Smooth muscle cell (in vitro differentiated cells): Measurements from ENCODE around the gene TEAD3. TPM values are rescaled to one million over a fixed set of nuclear protein-coding genes. Genes with fewer than 3 reads are reported as not detected.

Experiments
- DNase-seq: peaks from one replicate; lab custom pipeline; 2025; ENCODE audit not compliant: unreplicated experiment; lab: John Stamatoyannopoulos, UW
- H2AFZ ChIP-seq: fragments of 200-600 bp; sonication (generic); 2 replicates; pipeline ENCODE4 v1.6.0; 2016; ENCODE audit warnings: antibody characterized with exemption, low read depth, mild to moderate bottlenecking
- H3F3A ChIP-seq: fragments of 200-600 bp; sonication (generic); 2 replicates; pipeline ENCODE4 v1.6.0; 2017; ENCODE audit warnings: antibody characterized with exemption, low read depth
- H3K27ac ChIP-seq: fragments of 200-600 bp; sonication (generic); 2 replicates; pipeline ENCODE4 v1.5.1; 2016; ENCODE audit warnings: low read depth, mild to moderate bottlenecking
- H3K27me3 ChIP-seq: fragments of 200-600 bp; sonication (generic); 2 replicates; pipeline ENCODE4 v1.6.1; 2016; ENCODE audit warnings: low read depth, mild to moderate bottlenecking
- H3K36me3 ChIP-seq: fragments of 200-600 bp; sonication (generic); 2 replicates; pipeline ENCODE4 v1.5.1; 2016; ENCODE audit warnings: low read depth
- H3K4me1 ChIP-seq: fragments of 200-600 bp; sonication (generic); 2 replicates; pipeline ENCODE4 v1.5.1; 2016; ENCODE audit warnings: low read depth
- H3K4me2 ChIP-seq: fragments of 200-600 bp; sonication (generic); 2 replicates; pipeline ENCODE4 v1.6.0; 2016; ENCODE audit warnings: mild to moderate bottlenecking
- H3K4me3 ChIP-seq: fragments of 200-600 bp; sonication (generic); 2 replicates; pipeline ENCODE4 v1.5.1; 2016; ENCODE audit warnings: mild to moderate bottlenecking
- H3K79me2 ChIP-seq: fragments of 200-600 bp; sonication (generic); 2 replicates; pipeline ENCODE4 v1.6.0; 2016; ENCODE audit warnings: low read depth, mild to moderate bottlenecking
- H3K9ac ChIP-seq: fragments of 200-600 bp; sonication (generic); 2 replicates; pipeline ENCODE4 v1.6.0; 2016; ENCODE audit warnings: low read depth
- H3K9me3 ChIP-seq: fragments of 200-600 bp; sonication (generic); replicated peaks from 2 replicates; pipeline ENCODE4 v1.5.1; 2016; ENCODE audit warnings: low read depth
- H4K20me1 ChIP-seq: fragments of 200-600 bp; sonication (generic); 2 replicates; pipeline ENCODE4 v1.6.0; 2016; ENCODE audit warnings: low read depth
- CTCF ChIP-seq: fragments of 200-600 bp; sonication (generic); IDR thresholded peaks from 2 replicates; pipeline ENCODE4 v1.5.1; 2017; ENCODE audit warnings: borderline replicate concordance, mild to moderate bottlenecking, antibody characterized with exemption; ENCODE audit not compliant: insufficient read depth, poor library complexity, severe bottlenecking
- WGBS: methylation state at CpG from one replicate; pipeline ENCODE4 v1.1.7; 2016; ENCODE audit warnings: low lambda C conversion rate; 5-methylcytosine and 5-hydroxymethylcytosine counted together
- polyA plus RNA-seq: library from polyadenylated mRNA; unstranded; fragments of >200 nt; fragmentation: Nextera tagmentation; extraction: Ambion mirVana; gene quantifications from 2 replicates; pipeline ENCODE4 v1.2.1, GENCODE V29; 2016
- total RNA-seq: library from RNA; depleted of rRNA; stranded (reverse); fragments of >200 nt; gene quantifications from 2 replicates; pipeline ENCODE4 v1.2.3, GENCODE V29; 2014

TEAD3 gene
- total and polyA plus RNA-seq, 2 experiments from 2014 or later = 29.1 to 40.6 TPM

GRCh38 chr6:35492258-35492973, 4.5 kb downstream of the TEAD3 start:
- peak overlapping the region; percentile 99 for H3K4me2 ChIP-seq
- H3K27me3 ChIP-seq = no peaks in the 10 kb centered on the region
- WGBS = 17% methylated on average over 7 of the region's 7 CpGs
- no peaks in the 10 kb centered on the region for H3K36me3 ChIP-seq
- peaks cover 83% of the 10 kb centered on the region for H4K20me1 ChIP-seq
- no peak for DNase-seq
- H3K4me1 ChIP-seq = peaks cover 81% of the 10 kb centered on the region
- TF ChIP-seq CTCF = no peak
- peaks cover 94% of the 10 kb centered on the region for H3K79me2 ChIP-seq
- no peak overlapping the region for H3K9ac ChIP-seq
- no peak overlapping the region for H2AFZ ChIP-seq
- H3K4me3 ChIP-seq = peak overlapping the region; percentile 24
- no peaks in the 10 kb centered on the region for H3K9me3 ChIP-seq
- H3F3A ChIP-seq = peaks cover 23% of the 10 kb centered on the region
- peak overlapping the region; percentile 94 for H3K27ac ChIP-seq

GRCh38 chr6:35491558-35492257, 5.2 kb downstream of the TEAD3 start:
- Histone ChIP-seq H3K9me3 (no peaks in the 10 kb centered on the region), H3F3A (peaks cover 23% of the 10 kb centered on the region), H3K9ac (no peak overlapping the region), H4K20me1 (peaks cover 91% of the 10 kb centered on the region), H3K4me3 (peak overlapping the region; percentile 24), H3K27ac (peak overlapping the region; percentile 94), H3K4me1 (peaks cover 85% of the 10 kb centered on the region), H3K27me3 (no peaks in the 10 kb centered on the region), H2AFZ (no peak overlapping the region), H3K36me3 (no peaks in the 10 kb centered on the region), H3K4me2 (peak overlapping the region; percentile 99), H3K79me2 (peaks cover 96% of the 10 kb centered on the region)
- no peak for TF ChIP-seq CTCF
- no peak for DNase-seq
- 23% methylated on average over 4 of the region's 5 CpGs for WGBS

GRCh38 chr6:35490821-35491557, 5.9 kb downstream of the TEAD3 start:
- Histone ChIP-seq H3K36me3 (no peaks in the 10 kb centered on the region), H3K27ac (peak overlapping the region; percentile 94), H3K4me3 (peak overlapping the region; percentile 24), H3K4me2 (peak overlapping the region; percentile 99), H3K9ac (peak overlapping the region; percentile 21), H2AFZ (no peak overlapping the region), H3K27me3 (no peaks in the 10 kb centered on the region), H3K9me3 (no peaks in the 10 kb centered on the region), H3K79me2 (peaks cover 94% of the 10 kb centered on the region), H4K20me1 (peaks cover 94% of the 10 kb centered on the region), H3F3A (peaks cover 23% of the 10 kb centered on the region), H3K4me1 (peaks cover 91% of the 10 kb centered on the region)
- DNase-seq = no peak
- WGBS = 31% methylated on average over 4 of the region's 8 CpGs
- no peak for TF ChIP-seq CTCF
